ENCODE results near the gene SLAMF9.

DNA sequence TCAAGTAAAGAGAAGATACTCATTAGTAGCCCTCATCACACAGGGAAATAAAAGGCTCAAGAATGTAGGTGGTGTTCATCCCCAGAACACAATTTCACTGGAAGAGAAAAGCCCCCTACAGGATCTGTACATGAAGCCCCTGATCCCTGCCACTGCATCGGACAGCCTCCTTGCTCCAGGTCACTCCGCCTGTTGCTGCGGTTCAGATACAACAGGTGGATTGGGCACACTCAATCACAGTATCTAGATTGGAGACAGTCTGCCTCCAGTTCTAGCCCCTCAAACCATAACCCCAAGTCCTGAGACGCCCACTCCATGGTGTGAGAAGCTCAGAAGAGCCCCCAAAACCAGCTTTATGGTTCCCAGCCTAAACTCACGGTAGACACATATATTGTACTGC is 1.1 kb downstream of the SLAMF9 start:
- TF ChIP-seq, protein P1, sequence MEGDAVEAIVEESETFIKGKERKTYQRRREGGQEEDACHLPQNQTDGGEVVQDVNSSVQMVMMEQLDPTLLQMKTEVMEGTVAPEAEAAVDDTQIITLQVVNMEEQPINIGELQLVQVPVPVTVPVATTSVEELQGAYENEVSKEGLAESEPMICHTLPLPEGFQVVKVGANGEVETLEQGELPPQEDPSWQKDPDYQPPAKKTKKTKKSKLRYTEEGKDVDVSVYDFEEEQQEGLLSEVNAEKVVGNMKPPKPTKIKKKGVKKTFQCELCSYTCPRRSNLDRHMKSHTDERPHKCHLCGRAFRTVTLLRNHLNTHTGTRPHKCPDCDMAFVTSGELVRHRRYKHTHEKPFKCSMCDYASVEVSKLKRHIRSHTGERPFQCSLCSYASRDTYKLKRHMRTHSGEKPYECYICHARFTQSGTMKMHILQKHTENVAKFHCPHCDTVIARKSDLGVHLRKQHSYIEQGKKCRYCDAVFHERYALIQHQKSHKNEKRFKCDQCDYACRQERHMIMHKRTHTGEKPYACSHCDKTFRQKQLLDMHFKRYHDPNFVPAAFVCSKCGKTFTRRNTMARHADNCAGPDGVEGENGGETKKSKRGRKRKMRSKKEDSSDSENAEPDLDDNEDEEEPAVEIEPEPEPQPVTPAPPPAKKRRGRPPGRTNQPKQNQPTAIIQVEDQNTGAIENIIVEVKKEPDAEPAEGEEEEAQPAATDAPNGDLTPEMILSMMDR (IDR thresholded peaks at IDR 0.05; ENCODE audit: low read depth, low read length, poor library complexity, severe bottlenecking) = no peak
- no peak for TF ChIP-seq EZH2phosphoT487 (IDR thresholded peaks at IDR 0.05; ENCODE audit: borderline replicate concordance, low read length)

All from DOHH2 (cell line).